ENCODE data around the gene LNX1.
"Not testable (repeated sequence)": the region's sequence is repeated elsewhere in the genome, so short reads cannot be mapped to it uniquely, and the experiment has no call there.

The LNX1 gene

DNA sequence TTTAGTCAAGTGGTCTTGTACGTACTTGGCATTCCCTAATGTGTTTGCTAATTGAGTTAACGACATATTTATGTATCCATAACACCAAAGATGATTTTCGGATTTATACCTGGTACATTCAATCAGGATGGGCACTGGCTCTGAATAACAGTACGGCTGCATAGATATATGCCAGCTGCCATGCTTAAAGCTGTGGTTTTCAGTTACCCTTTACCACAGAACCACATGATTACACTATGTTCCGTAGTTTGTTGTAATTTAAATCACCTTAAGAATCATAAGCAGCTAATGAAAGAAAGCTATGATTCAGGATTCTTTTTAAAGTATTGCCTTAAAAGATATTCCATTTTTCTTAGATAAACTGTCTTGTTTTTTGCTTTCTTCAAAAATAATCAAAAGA is 160.2 kb downstream of the LNX1 start:
- peaks cover 66% of the 10 kb centered on the region for H3K36me3 Mint-ChIP-seq (ENCODE audit: low read depth)
- no peaks in the 10 kb centered on the region for H3K27me3 Mint-ChIP-seq
- H3K4me3 Mint-ChIP-seq = no peak overlapping the region
- H3K27ac Mint-ChIP-seq = no peak overlapping the region
- peaks cover 24% of the 10 kb centered on the region for H3K4me1 Mint-ChIP-seq (ENCODE audit: low read depth)
- H3K9me3 Mint-ChIP-seq = no peaks in the 10 kb centered on the region

DNA sequence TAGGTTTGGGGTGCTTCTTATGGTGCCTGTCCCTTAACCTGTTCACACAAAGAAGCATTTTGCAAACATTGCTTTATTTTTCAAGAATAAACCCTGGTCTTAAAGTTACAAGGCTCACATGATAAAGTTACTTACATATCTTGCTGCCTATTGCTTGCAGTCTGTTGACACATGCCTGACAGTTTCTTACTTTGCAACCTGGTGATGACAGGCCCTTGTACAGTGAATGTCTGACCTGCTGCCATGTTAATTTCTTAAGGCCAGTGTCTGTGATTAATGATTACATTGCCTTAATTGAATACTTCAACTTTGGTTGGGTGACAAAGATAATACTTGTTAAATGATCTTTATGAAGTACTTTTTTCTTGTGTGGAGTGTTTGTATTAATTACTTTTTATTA is 163.9 kb downstream of the LNX1 start:
- Mint-ChIP-seq H3K36me3 (ENCODE audit: low read depth) (peaks cover 49% of the 10 kb centered on the region), H3K27me3 (no peaks in the 10 kb centered on the region)

DNA sequence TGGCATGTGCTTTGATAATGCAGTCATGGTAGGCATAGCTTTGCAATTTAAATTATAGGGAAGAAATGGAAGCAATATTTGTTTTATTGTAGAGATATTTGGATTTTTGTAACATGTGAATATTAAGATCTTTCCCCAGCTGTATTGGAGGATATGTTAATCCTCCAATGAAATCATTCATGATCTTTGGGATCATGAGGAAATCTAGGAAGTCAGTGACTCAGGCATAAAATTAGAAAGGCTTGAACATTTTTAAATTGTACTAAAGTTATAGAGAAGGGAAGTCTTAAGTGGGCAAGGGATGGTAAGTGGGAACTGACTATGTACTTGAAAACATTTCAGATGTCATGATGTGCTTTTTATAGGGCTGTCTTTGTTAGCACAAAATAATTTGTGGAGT is 167.0 kb downstream of the LNX1 start:
- no peaks in the 10 kb centered on the region for H3K27me3 Mint-ChIP-seq
- H3K4me3 Mint-ChIP-seq = no peak overlapping the region
- H3K4me1 Mint-ChIP-seq (ENCODE audit: low read depth) = no peaks in the 10 kb centered on the region
- H3K27ac Mint-ChIP-seq = no peak overlapping the region
- no peaks in the 10 kb centered on the region for H3K9me3 Mint-ChIP-seq
- H3K36me3 Mint-ChIP-seq (ENCODE audit: low read depth) = peaks cover 38% of the 10 kb centered on the region

More for the DNA sequence above, 163.9 kb downstream of the LNX1 start:
- H3K27ac Mint-ChIP-seq = no peak overlapping the region
- peaks cover 17% of the 10 kb centered on the region for H3K4me1 Mint-ChIP-seq (ENCODE audit: low read depth)
- H3K9me3 Mint-ChIP-seq = no peaks in the 10 kb centered on the region
- no peak overlapping the region for H3K4me3 Mint-ChIP-seq

DNA sequence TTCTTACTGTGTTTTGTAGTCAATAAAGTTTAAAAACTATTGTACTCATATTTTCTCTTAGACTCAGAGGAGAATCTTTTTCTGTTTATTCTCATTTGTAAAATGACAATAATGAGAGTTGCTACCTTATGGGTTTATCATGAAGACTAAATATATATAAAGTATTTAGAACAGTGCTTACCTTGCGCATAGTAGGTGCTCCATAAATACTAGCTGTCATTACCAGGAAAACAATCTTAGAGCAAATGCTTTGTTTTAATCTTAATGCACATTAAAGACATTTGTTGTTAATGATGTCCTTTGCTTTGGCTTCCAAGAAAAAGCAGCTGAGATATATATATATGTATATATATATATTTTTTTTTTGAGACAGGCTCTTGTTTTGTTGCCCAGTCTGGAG is 168.9 kb downstream of the LNX1 start:
- no peaks in the 10 kb centered on the region for H3K27me3 Mint-ChIP-seq
- peaks cover 32% of the 10 kb centered on the region for H3K36me3 Mint-ChIP-seq (ENCODE audit: low read depth)
- no peaks in the 10 kb centered on the region for H3K4me1 Mint-ChIP-seq (ENCODE audit: low read depth)
- no peak overlapping the region for H3K4me3 Mint-ChIP-seq
- H3K27ac Mint-ChIP-seq = no peak overlapping the region
- H3K9me3 Mint-ChIP-seq = no peaks in the 10 kb centered on the region

- Mint-ChIP-seq H3K9me3 (no peaks in the 10 kb centered on the region), H3K4me1 (ENCODE audit: low read depth) (no peaks in the 10 kb centered on the region), H3K36me3 (ENCODE audit: low read depth) (peaks cover 26% of the 10 kb centered on the region), H3K4me3 (no peak overlapping the region), H3K27me3 (no peaks in the 10 kb centered on the region), H3K27ac (no peak overlapping the region)
Observed at GRCh38 chr4:53421791-53422190, 169.5 kb downstream of the LNX1 start.

DNA sequence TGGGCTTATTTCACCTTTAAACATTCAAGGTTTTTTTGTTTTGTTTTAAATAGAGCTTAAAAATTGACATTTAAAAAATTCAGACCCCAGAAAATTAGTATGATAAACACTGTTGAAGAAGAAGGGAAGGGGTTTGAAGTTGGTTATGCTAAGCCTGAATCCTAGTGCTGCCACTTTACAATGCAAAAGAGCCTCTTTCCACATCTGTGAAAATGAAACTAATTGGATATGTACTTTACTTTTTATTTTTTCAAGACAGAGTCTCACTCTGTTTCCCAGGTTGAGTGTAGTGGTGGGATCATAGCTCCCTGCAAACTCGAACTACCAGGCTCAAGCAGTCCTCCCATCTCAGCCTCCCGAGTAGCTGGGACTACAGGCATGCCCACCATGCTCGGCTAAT is 172.1 kb downstream of the LNX1 start:
- H3K4me3 Mint-ChIP-seq = no peak overlapping the region
- H3K27me3 Mint-ChIP-seq = no peaks in the 10 kb centered on the region
- peaks cover 34% of the 10 kb centered on the region for H3K36me3 Mint-ChIP-seq (ENCODE audit: low read depth)
- H3K4me1 Mint-ChIP-seq (ENCODE audit: low read depth) = peaks cover 12% of the 10 kb centered on the region
- H3K27ac Mint-ChIP-seq = no peak overlapping the region
- H3K9me3 Mint-ChIP-seq = no peaks in the 10 kb centered on the region

GRCh38 chr4:53409479-53409878 is 181.8 kb downstream of the LNX1 start:
- peaks cover 51% of the 10 kb centered on the region for H3K36me3 Mint-ChIP-seq (ENCODE audit: low read depth)
- H3K27ac Mint-ChIP-seq, H3K4me3 Mint-ChIP-seq, H3K27me3 Mint-ChIP-seq, H3K9me3 Mint-ChIP-seq: not testable (repeated sequence)
- H3K4me1 Mint-ChIP-seq (ENCODE audit: low read depth) = peaks cover 47% of the 10 kb centered on the region
